HepG2 (cell line): Measurements from ENCODE around the gene IRF2BPL. TPM values are rescaled to one million over a fixed set of nuclear protein-coding genes. Genes with fewer than 3 reads are reported as not detected.

Experiments
- ATAC-seq: fragments of 200-7000 bp; cut with Tn5 transposase; 3 replicates; pipeline ENCODE4 v1.9.1; 2020; ENCODE audit warnings: mild to moderate bottlenecking, moderate library complexity
- BruUV-seq: library from RNA; stranded (reverse); fragments of 400-500 nt; replicated peaks from 2 replicates; lab custom pipeline; 2021; lab: Mats Ljungman, UMichigan
- CTCF ChIA-PET: fragments of 300-600 bp; formaldehyde crosslinking; extraction: SDS; loops from one replicate; lab custom pipeline; 2021; ENCODE audit warnings: low total read pairs, inconsistent platforms, low intra/inter-chr PET ratio; lab: Yijun Ruan, JAX
- POLR2A ChIA-PET: fragments of 350-600 bp; sonication (Branson Sonifier 250); formaldehyde crosslinking; loops from one replicate; lab custom pipeline; 2020; ENCODE audit warnings: antibody characterized with exemption, inconsistent platforms; lab: Yijun Ruan, JAX
- DNase-seq: peaks from one replicate; pipeline ENCODE4 v3.0.0-alpha.2; 2015; ENCODE audit warnings: low spot score
- FAIRE-seq: peaks from 3 replicates; lab custom pipeline; 2011; peaks lifted over from hg19 to GRCh38; lab: Jason Lieb, UNC
- H2AFZ ChIP-seq: one replicate; pipeline ENCODE4 v1.6.1; 2011; ENCODE audit warnings: low read length, inconsistent platforms
- H3K27ac ChIP-seq: fragments of 300-600 bp; 3 replicates; pipeline ENCODE4 v1.8.0; 2011; ENCODE audit warnings: mixed run types, mild to moderate bottlenecking, mixed read lengths, low read length, inconsistent platforms; ENCODE audit not compliant: insufficient read depth; ENCODE audit errors: extremely low read length
- H3K27me3 ChIP-seq, 2 experiments: fragments of 200-600 bp in 1 of 2; 2 replicates in 1 of 2; 3 replicates in 1 of 2; pipeline versions ENCODE4 v1.6.0 to v1.8.0; 2011; ENCODE audit warnings: low read length in 2 of 2, mild to moderate bottlenecking in 2 of 2, moderate library complexity in 2 of 2, inconsistent platforms in 1 of 2; ENCODE audit not compliant: insufficient read depth in 2 of 2, control insufficient read depth in 1 of 2
- H3K36me3 ChIP-seq, 2 experiments: fragments of 200-600 bp in 1 of 2; replicated peaks in 1 of 2; 2 replicates in 1 of 2; 3 replicates in 1 of 2; pipeline versions ENCODE4 v1.5.1 to v1.8.0; 2011; ENCODE audit warnings: low read length in 2 of 2, inconsistent platforms in 1 of 2; ENCODE audit not compliant: insufficient read depth in 2 of 2, control insufficient read depth in 1 of 2
- H3K4me1 ChIP-seq: 2 replicates; pipeline ENCODE4 v1.5.1; 2012; ENCODE audit warnings: low read length, inconsistent platforms; ENCODE audit not compliant: insufficient read depth
- H3K4me2 ChIP-seq: 2 replicates; pipeline ENCODE4 v1.6.0; 2011; ENCODE audit warnings: low read depth, low read length, inconsistent platforms
- H3K4me3 ChIP-seq, 3 experiments: fragments of 200-600 bp in 1 of 3; sonication (generic), shearing (Covaris generic) in 1 of 3; replicated peaks in 1 of 3; 2 replicates each; pipeline ENCODE4 v1.5.1; 2011 to 2016; ENCODE audit warnings: low read length in 3 of 3, inconsistent platforms in 2 of 3, low read depth in 2 of 3, mild to moderate bottlenecking in 2 of 3, control low read depth in 1 of 3, mixed read lengths in 1 of 3; ENCODE audit not compliant: insufficient read depth in 1 of 3
- H3K79me2 ChIP-seq: one replicate; pipeline ENCODE4 v1.6.1; 2011; ENCODE audit warnings: low read length, inconsistent platforms; ENCODE audit not compliant: insufficient read depth
- H3K9ac ChIP-seq: 2 replicates; pipeline ENCODE4 v1.6.0; 2011; ENCODE audit warnings: mild to moderate bottlenecking, low read depth, low read length, inconsistent platforms; ENCODE audit not compliant: insufficient read depth
- H3K9me3 ChIP-seq: 2 replicates; pipeline ENCODE4 v1.5.1; 2012; ENCODE audit warnings: mild to moderate bottlenecking, low read length
- H4K20me1 ChIP-seq: 2 replicates; pipeline ENCODE4 v1.6.0; 2011; ENCODE audit warnings: inconsistent platforms, mild to moderate bottlenecking, low read length, moderate library complexity; ENCODE audit not compliant: insufficient read depth
- ATF7 ChIP-seq, 2 experiments: fragments of 450-650 bp in 1 of 2; sonication (generic) in 1 of 2; formaldehyde crosslinking in 1 of 2; IDR thresholded peaks; 2 replicates each; pipeline versions ENCODE4 v1.4.0 to v1.6.1; 2016 to 2020; ENCODE audit warnings: antibody characterized with exemption in 1 of 2, mild to moderate bottlenecking in 1 of 2, missing genetic modification reagents in 1 of 2
- MEF2D ChIP-seq: sonication (generic); formaldehyde crosslinking; IDR thresholded peaks from 2 replicates; pipeline ENCODE4 v1.5.1; 2020; ENCODE audit warnings: mild to moderate bottlenecking, missing genetic modification reagents
- NCOA5 ChIP-seq: sonication (generic); formaldehyde crosslinking; IDR thresholded peaks from 2 replicates; pipeline ENCODE4 v1.4.0; 2020; ENCODE audit warnings: missing genetic modification reagents
- ZNF282 ChIP-seq: fragments of 450-650 bp; IDR thresholded peaks from 2 replicates; pipeline ENCODE4 v1.6.1; 2018; ENCODE audit not compliant: partially characterized antibody
- ZNF761 ChIP-seq: sonication (generic); formaldehyde crosslinking; conservative IDR thresholded peaks from 2 replicates; pipeline ENCODE4 v1.4.0; 2020; ENCODE audit warnings: mild to moderate bottlenecking, missing genetic modification reagents
- ZNF788 ChIP-seq: sonication (generic); formaldehyde crosslinking; IDR thresholded peaks from 2 replicates; pipeline ENCODE4 v1.5.0; 2020; ENCODE audit warnings: mild to moderate bottlenecking, missing genetic modification reagents, borderline replicate concordance
- WGBS: methylation state at CpG from one replicate; pipeline ENCODE4 v1.1.6; 2017; ENCODE audit warnings: low lambda C conversion rate; 5-methylcytosine and 5-hydroxymethylcytosine counted together
- in situ Hi-C: cut with HindIII; loops from 2 replicates; pipeline ENCODE4 v1.10.0; 2017; ENCODE audit warnings: low pct_unique_long_range_greater_than_20kb; ENCODE audit not compliant: extremely low pct_ligation_motif_present
- intact Hi-C: fragments of 100-400 bp; cut with micrococcal nuclease; formaldehyde crosslinking; loops from one replicate; pipeline ENCODE4 v1.10.0; 2022; ENCODE audit not compliant: unreplicated experiment
- polyA plus RNA-seq, 8 experiments: library from polyadenylated mRNA; depleted of rRNA in 3 of 8; stranded (reverse) in 7 of 8; unstranded in 1 of 8; fragments of >200 nt; fragmentation: Illumina TruSeq in 4 of 8; extraction: Trizol in 4 of 8; gene quantifications; 2 replicates each; pipeline versions ENCODE4 v1.2.1 to v1.2.3, GENCODE V29; 2011 to 2016; ENCODE audit warnings: low read depth in 4 of 8, missing spikeins in 1 of 8, mixed read lengths in 1 of 8; ENCODE audit not compliant: insufficient read depth in 1 of 8
- total RNA-seq, 5 experiments: library from RNA; depleted of rRNA; stranded (reverse); fragments of >200 nt; fragmentation: Illumina TruSeq; extraction: Trizol; gene quantifications; 2 replicates each; pipeline ENCODE4 v1.2.3, GENCODE V29; 2016; ENCODE audit warnings: low read depth in 1 of 5
- TF ChIP-seq, protein P1 (sequence below): sonication (generic); formaldehyde crosslinking; IDR thresholded peaks from 2 replicates; pipeline ENCODE4 v1.5.0; 2020; ENCODE audit warnings: missing genetic modification reagents
- TF ChIP-seq, protein P2 (sequence below): sonication (generic); formaldehyde crosslinking; IDR thresholded peaks from 2 replicates; pipeline ENCODE4 v1.4.0; 2020; ENCODE audit warnings: mild to moderate bottlenecking, missing genetic modification reagents
- TF ChIP-seq, protein P3 (sequence below): sonication (generic); formaldehyde crosslinking; IDR thresholded peaks from 2 replicates; pipeline ENCODE4 v1.5.1; 2020; ENCODE audit warnings: mild to moderate bottlenecking, moderate library complexity, missing genetic modification reagents

Gene IRF2BPL
- total and polyA plus RNA-seq, 2 of the 13 experiments (the other 11 are each of a cell fraction or from before 2014, with no cell fraction given) = 6.6 to 8.4 TPM

DNA sequence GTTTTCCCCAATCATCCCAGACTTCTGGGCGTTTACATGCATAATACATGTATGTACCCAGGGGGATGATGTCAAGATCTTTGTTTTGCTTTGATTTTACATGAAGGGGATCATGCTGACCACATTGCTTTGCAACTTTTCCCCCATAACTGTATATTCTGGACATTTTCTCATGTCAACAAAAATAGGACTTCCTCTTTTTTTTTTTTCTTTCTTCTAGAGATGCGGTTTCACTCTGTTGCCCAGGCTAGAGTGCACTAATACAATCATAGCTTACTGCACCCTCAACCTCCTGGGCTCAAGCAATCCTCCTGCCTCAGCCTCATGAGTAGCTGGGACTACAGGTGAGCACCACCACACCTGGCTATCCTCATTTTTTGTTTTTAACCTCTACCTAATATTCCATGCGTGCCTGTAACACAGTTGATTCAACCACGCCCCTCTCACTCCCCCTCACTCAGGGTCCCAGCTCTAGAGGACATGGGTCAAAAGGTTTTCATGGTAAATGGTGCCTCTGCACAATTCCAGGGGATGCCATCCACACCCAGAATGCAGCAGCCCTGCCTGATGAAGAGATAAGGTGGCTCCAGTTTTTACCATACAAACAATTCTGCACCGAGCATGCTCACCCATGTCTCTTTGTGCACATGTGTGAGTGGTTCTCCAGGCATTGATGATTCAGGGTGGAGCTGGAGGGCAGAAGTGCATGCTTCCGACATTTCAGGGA is 37.5 kb upstream of the IRF2BPL start (continued):
- no peak for TF ChIP-seq ZNF788 (CRISPR knock-in tag)
- TF ChIP-seq, all 625 proteins: peak for 0

DNA sequence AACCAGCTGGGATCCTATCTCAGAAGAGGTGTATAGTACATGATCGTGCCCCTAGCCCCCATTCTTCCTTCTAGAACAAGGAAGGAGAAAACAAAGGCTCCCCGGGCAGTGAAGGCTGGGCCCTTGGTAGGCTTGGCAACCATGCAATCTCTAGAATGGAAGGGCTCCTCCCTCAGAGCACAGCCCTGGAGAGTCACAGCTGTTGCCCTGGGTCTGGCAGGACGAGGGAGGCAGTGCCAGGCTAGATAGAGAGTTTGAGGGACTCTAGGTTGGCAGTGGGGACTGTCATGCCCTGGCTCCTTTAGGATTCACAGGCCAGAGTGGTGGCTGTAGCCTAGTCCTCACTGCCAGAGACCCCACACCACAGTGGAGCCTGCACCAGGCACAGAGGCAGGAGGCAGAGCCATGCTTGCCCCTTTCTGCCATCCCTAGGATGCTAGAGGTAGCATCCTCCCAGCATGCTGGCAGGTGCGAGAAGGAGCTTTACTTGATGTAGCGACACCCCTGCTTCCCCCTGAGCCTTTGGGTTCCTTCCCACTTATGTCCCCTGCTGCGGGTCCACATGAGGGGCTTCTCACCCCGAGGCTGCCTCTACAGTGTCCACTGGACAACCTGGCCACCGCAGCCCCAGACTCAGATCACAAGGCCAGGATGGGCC is 36.1 kb upstream of the IRF2BPL start:
- DNase-seq (no peak), ATAC-seq (no peak), FAIRE-seq (no peak)
- Histone ChIP-seq H3K9ac (no peak overlapping the region), H3K79me2 (no peaks in the 10 kb centered on the region), H4K20me1 (no peaks in the 10 kb centered on the region), H3K36me3 (no peaks in the 10 kb centered on the region), H3K27ac (no peak overlapping the region), H2AFZ (no peak overlapping the region), H3K4me1 (peaks cover 4% of the 10 kb centered on the region; the same call in 1 of the 2 replicates), H3K9me3 (no peaks in the 10 kb centered on the region), H3K4me3 (no peak overlapping the region), H3K27me3 (peaks cover 4 to 24% of the 10 kb centered on the region in 2 experiments; a peak in 4 of 5 replicates), H3K4me2 (no peak overlapping the region)
- TF ChIP-seq MEF2D (CRISPR knock-in tag) = no peak
- TF ChIP-seq ZNF761 (CRISPR knock-in tag) = no peak
- no peak for TF ChIP-seq NCOA5 (CRISPR knock-in tag)
- TF ChIP-seq, protein P1, sequence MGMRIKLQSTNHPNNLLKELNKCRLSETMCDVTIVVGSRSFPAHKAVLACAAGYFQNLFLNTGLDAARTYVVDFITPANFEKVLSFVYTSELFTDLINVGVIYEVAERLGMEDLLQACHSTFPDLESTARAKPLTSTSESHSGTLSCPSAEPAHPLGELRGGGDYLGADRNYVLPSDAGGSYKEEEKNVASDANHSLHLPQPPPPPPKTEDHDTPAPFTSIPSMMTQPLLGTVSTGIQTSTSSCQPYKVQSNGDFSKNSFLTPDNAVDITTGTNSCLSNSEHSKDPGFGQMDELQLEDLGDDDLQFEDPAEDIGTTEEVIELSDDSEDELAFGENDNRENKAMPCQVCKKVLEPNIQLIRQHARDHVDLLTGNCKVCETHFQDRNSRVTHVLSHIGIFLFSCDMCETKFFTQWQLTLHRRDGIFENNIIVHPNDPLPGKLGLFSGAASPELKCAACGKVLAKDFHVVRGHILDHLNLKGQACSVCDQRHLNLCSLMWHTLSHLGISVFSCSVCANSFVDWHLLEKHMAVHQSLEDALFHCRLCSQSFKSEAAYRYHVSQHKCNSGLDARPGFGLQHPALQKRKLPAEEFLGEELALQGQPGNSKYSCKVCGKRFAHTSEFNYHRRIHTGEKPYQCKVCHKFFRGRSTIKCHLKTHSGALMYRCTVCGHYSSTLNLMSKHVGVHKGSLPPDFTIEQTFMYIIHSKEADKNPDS = no peak
- no peak for TF ChIP-seq ATF7 (IDR thresholded peaks at IDR 0.05)
- no peak for TF ChIP-seq ATF7 (CRISPR knock-in tag; IDR thresholded peaks at IDR 0.05)
- TF ChIP-seq, protein P2, sequence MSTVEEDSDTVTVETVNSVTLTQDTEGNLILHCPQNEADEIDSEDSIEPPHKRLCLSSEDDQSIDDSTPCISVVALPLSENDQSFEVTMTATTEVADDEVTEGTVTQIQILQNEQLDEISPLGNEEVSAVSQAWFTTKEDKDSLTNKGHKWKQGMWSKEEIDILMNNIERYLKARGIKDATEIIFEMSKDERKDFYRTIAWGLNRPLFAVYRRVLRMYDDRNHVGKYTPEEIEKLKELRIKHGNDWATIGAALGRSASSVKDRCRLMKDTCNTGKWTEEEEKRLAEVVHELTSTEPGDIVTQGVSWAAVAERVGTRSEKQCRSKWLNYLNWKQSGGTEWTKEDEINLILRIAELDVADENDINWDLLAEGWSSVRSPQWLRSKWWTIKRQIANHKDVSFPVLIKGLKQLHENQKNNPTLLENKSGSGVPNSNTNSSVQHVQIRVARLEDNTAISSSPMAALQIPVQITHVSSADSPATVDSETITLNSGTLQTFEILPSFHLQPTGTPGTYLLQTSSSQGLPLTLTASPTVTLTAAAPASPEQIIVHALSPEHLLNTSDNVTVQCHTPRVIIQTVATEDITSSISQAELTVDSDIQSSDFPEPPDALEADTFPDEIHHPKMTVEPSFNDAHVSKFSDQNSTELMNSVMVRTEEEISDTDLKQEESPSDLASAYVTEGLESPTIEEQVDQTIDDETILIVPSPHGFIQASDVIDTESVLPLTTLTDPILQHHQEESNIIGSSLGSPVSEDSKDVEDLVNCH = no peak
- no peak for TF ChIP-seq ZNF282
- TF ChIP-seq, protein P3, sequence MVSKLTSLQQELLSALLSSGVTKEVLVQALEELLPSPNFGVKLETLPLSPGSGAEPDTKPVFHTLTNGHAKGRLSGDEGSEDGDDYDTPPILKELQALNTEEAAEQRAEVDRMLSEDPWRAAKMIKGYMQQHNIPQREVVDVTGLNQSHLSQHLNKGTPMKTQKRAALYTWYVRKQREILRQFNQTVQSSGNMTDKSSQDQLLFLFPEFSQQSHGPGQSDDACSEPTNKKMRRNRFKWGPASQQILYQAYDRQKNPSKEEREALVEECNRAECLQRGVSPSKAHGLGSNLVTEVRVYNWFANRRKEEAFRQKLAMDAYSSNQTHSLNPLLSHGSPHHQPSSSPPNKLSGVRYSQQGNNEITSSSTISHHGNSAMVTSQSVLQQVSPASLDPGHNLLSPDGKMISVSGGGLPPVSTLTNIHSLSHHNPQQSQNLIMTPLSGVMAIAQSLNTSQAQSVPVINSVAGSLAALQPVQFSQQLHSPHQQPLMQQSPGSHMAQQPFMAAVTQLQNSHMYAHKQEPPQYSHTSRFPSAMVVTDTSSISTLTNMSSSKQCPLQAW = no peak
- CTCF ChIA-PET = no interaction called here
- in situ Hi-C loops = loop anchor here (5.0 kb wide), 1 partner anchor 152 kb away; no protein-coding TSS in a partner anchor
- intact Hi-C loops = no loop called here
- POLR2A ChIA-PET = no interaction called here
- no TSS peak for BruUV-seq
- 8% methylated on average over 5 of the region's 8 CpGs for WGBS
